ENCODE results near the gene CCDC47. TPM values are rescaled to one million over a fixed set of nuclear protein-coding genes. Genes with fewer than 3 reads are reported as not detected.

CCDC47 gene
- total RNA-seq, 1 experiment from 2014 or later, result 117 TPM

GRCh38 chr17:63751806-63752205 lies 21.6 kb downstream of the CCDC47 start:
- TSS peak; percentile 18 for BruUV-seq (replicated peaks)
- CTCF ChIA-PET, result no interaction called here
- Histone ChIP-seq H3K4me1 (ENCODE audit: control insufficient read depth in 1 of 2, insufficient read depth in 2 of 2, low read length in 2 of 2) (no peaks in the 10 kb centered on the region), H3K4me3 (replicated peaks in 1 of 2; ENCODE audit: low read depth in 1 of 2, low read length in 2 of 2) (no peak overlapping the region), H2AFZ (ENCODE audit: low read depth, low read length, poor library complexity, severe bottlenecking) (no peak overlapping the region), H3K9ac (ENCODE audit: low read length) (no peak overlapping the region), H3K27ac (ENCODE audit: low read depth, low read length) (no peak overlapping the region), H4K20me1 (ENCODE audit: insufficient read depth) (no peaks in the 10 kb centered on the region), H3K36me3 (ENCODE audit: control insufficient read depth in 1 of 2, insufficient read depth in 2 of 2, low read length in 2 of 2) (peaks cover 60 to 70% of the 10 kb centered on the region in 2 experiments), H3K9me2 (ENCODE audit: insufficient read depth) (no peaks in the 10 kb centered on the region), H3K9me3 (ENCODE audit: control insufficient read depth in 1 of 2, insufficient read depth in 1 of 2, low read depth in 1 of 2, low read length in 2 of 2) (no peaks in the 10 kb centered on the region), H3K4me2 (ENCODE audit: low read length) (no peak overlapping the region), H3K79me2 (ENCODE audit: insufficient read depth, low read length) (no peaks in the 10 kb centered on the region), H3K27me3 (ENCODE audit: insufficient read depth, low read length) (no peaks in the 10 kb centered on the region)
- intact Hi-C loops (cut with micrococcal nuclease), result no loop called here
- no peak for DNase-seq (ENCODE audit: low read depth, low spot score)
- ATAC-seq, result no peak
- TF ChIP-seq ZBTB33 (IDR thresholded peaks at IDR 0.05; ENCODE audit: extremely low read depth, insufficient replicate concordance, low read length), result no peak
- no peak for TF ChIP-seq MAX (IDR thresholded peaks at IDR 0.05)
- no peak for TF ChIP-seq POLR2AphosphoS5 (IDR thresholded peaks at IDR 0.05; ENCODE audit: low read depth, low read length)
- TF ChIP-seq SIN3A (IDR thresholded peaks at IDR 0.05; ENCODE audit: low read depth), result no peak
- no peak for TF ChIP-seq SP1 (IDR thresholded peaks at IDR 0.05; ENCODE audit: low read depth)
- no peak for TF ChIP-seq JUND (IDR thresholded peaks at IDR 0.05)
- no peak for TF ChIP-seq EGR1 (IDR thresholded peaks at IDR 0.05; ENCODE audit: low read depth)
- TF ChIP-seq TCF7L2 (IDR thresholded peaks at IDR 0.05; ENCODE audit: borderline replicate concordance, extremely low read depth, insufficient read depth, insufficient read length), result no peak
- no peak for TF ChIP-seq ELF1 (IDR thresholded peaks at IDR 0.05; ENCODE audit: borderline replicate concordance, low read depth)
- TF ChIP-seq EZH2 (IDR thresholded peaks at IDR 0.05), result no peak
- TF ChIP-seq ATF3 (IDR thresholded peaks at IDR 0.05), result no peak
- no peak for TF ChIP-seq ZNF274 (IDR thresholded peaks at IDR 0.05; ENCODE audit: low read depth, low read length)
- no peak for TF ChIP-seq CEBPB (IDR thresholded peaks at IDR 0.05; ENCODE audit: low read depth)
- TF ChIP-seq RAD21 (IDR thresholded peaks at IDR 0.05; ENCODE audit: low read depth), result no peak
- no peak for TF ChIP-seq ZFX (IDR thresholded peaks at IDR 0.05)
- RAD21 ChIA-PET (ENCODE audit: low non-redundant PET in 1 of 2, low total read pairs in 2 of 2, uncharacterized antibody in 2 of 2, unreplicated experiment in 2 of 2), result no interaction called here
- POLR2A ChIA-PET, result interaction anchor here (0.6 to 0.7 kb wide), 2 partner anchors 334 to 363 kb away, joined by 3 read pairs; no protein-coding TSS in a partner anchor
